ENCODE data around the gene INS. TPM values are rescaled to one million over a fixed set of nuclear protein-coding genes. Genes with fewer than 3 reads are reported as not detected.
A peak's percentile ranks its signal among the peaks of the same experiment; 100 is the strongest.

The INS gene
- total RNA-seq, 6 donors from 2014 or later, result 0.67 TPM; not detected in 5

GRCh38 chr11:2207773-2208621 lies 47.0 kb upstream of the INS start:
- 80 to 94% methylated on average over 17 to 23 of the region's 24 CpGs for WGBS, 2 donors
- Histone ChIP-seq H3K4me3 (no peak overlapping the region), H3K27ac (no peak overlapping the region), H3K27me3 (no peaks in the 10 kb centered on the region), H3K36me3 (no peaks in the 10 kb centered on the region), H3K4me1 (peaks cover 0 to 5% (median 0%) of the 10 kb centered on the region in 4 donors), H3K9me3 (no peaks in the 10 kb centered on the region)
- TF ChIP-seq POLR2AphosphoS5 (IDR thresholded peaks at IDR 0.05) (no peak), EP300 (IDR thresholded peaks at IDR 0.05) (no peak), POLR2A (IDR thresholded peaks at IDR 0.05) (no peak), CTCF (IDR thresholded peaks at IDR 0.05) (no peak)
- no peak for ATAC-seq (ENCODE audit: low FRiP score in 2 of 2)
- DNase-seq, result peak in 1 of 2 donors; percentile 10

GRCh38 chr11:2207212-2207611 lies 46.2 kb upstream of the INS start:
- no peaks in the 10 kb centered on the region for H3K9me3 ChIP-seq
- TF ChIP-seq POLR2AphosphoS5 (IDR thresholded peaks at IDR 0.05) (no peak), POLR2A (IDR thresholded peaks at IDR 0.05) (no peak), EP300 (IDR thresholded peaks at IDR 0.05) (no peak)
- ATAC-seq (ENCODE audit: low FRiP score in 2 of 2), result no peak
- peaks cover 0 to 6% (median 0%) of the 10 kb centered on the region in 4 donors for H3K4me1 ChIP-seq
- H3K36me3 ChIP-seq, result no peaks in the 10 kb centered on the region
- no peaks in the 10 kb centered on the region for H3K27me3 ChIP-seq
- no peak overlapping the region for H3K4me3 ChIP-seq
- H3K27ac ChIP-seq, result no peak overlapping the region
- peak in 1 of 2 donors; percentile 17 for DNase-seq
- 75 to 96% methylated on average over 1 to 11 of the region's 11 CpGs for WGBS, 2 donors

GRCh38 chr11:2205981-2206690 lies 45.1 kb upstream of the INS start:
- ATAC-seq (ENCODE audit: low FRiP score in 2 of 2), result no peak
- Histone ChIP-seq H3K27ac (no peak overlapping the region), H3K27me3 (no peaks in the 10 kb centered on the region), H3K9me3 (no peaks in the 10 kb centered on the region), H3K4me1 (peaks cover 0 to 6% (median 0%) of the 10 kb centered on the region in 4 donors), H3K36me3 (no peaks in the 10 kb centered on the region), H3K4me3 (no peak overlapping the region)
- peak in 1 of 2 donors; percentile 10 for DNase-seq
- WGBS, 2 donors, result 79% methylated on average over 11 to 12 of the region's 12 CpGs
- no peak for TF ChIP-seq CTCF (IDR thresholded peaks at IDR 0.05)
- no peak for TF ChIP-seq POLR2AphosphoS5 (IDR thresholded peaks at IDR 0.05)
- no peak for TF ChIP-seq POLR2A (IDR thresholded peaks at IDR 0.05)
- no peak for TF ChIP-seq EP300 (IDR thresholded peaks at IDR 0.05)

- DNase-seq, result peak in 1 of 2 donors; percentile 11
- no peak overlapping the region for H3K27ac ChIP-seq
- WGBS, 2 donors, result 80 to 86% methylated on average over 1 of the region's 1 CpG
- H3K36me3 ChIP-seq, result no peaks in the 10 kb centered on the region
- H3K27me3 ChIP-seq, result no peaks in the 10 kb centered on the region
- no peak overlapping the region for H3K4me3 ChIP-seq
- no peak for ATAC-seq (ENCODE audit: low FRiP score in 2 of 2)
- no peak for TF ChIP-seq POLR2A (IDR thresholded peaks at IDR 0.05)
- TF ChIP-seq EP300 (IDR thresholded peaks at IDR 0.05), result no peak
- no peak for TF ChIP-seq POLR2AphosphoS5 (IDR thresholded peaks at IDR 0.05)
- TF ChIP-seq CTCF (IDR thresholded peaks at IDR 0.05), result no peak
- no peaks in the 10 kb centered on the region for H3K9me3 ChIP-seq
- H3K4me1 ChIP-seq, result peaks cover 0 to 6% (median 0%) of the 10 kb centered on the region in 4 donors
These were observed 44.3 kb upstream of the INS start for GRCh38 chr11:2205214-2205720.

All from upper lobe of left lung (tissue), 6 donors.